Inflammatory macrophage treated with lipopolysaccharide for 1 hour (primary cell): ENCODE measurements around the gene FAM234A.
"Not testable (repeated sequence)": the region's sequence is repeated elsewhere in the genome, so short reads cannot be mapped to it uniquely, and the experiment has no call there.

Source experiments
- DNase-seq, 2 donors: peaks; one replicate each; pipeline ENCODE4 v3.0.0-alpha.2; 2020 to 2022

Gene FAM234A

GRCh38 chr16:234468-235305 lies at the start of gene FAM234A:
TSS of gene FAM234A (plus strand) at chr16:234821. CDS start at chr16:254414, 19,593 bp downstream.
- DNase-seq, result peak; percentile 93 to 96

GRCh38 chr16:185213-185612 lies 49.4 kb upstream of the FAM234A start:
- no peak for DNase-seq

- DNase-seq, result no peak
Observed at GRCh38 chr16:185691-186090, 48.9 kb upstream of the FAM234A start.

- no peak for DNase-seq
Observed at GRCh38 chr16:187330-187729, 47.3 kb upstream of the FAM234A start.

GRCh38 chr16:188674-189073 lies 45.9 kb upstream of the FAM234A start:
- no peak for DNase-seq

- no peak for DNase-seq
Observed at GRCh38 chr16:189604-190186, 44.9 kb upstream of the FAM234A start.

- DNase-seq, result no peak
Observed at GRCh38 chr16:191831-192230, 42.8 kb upstream of the FAM234A start.

- DNase-seq, result no peak
Observed at GRCh38 chr16:192686-193085, 41.9 kb upstream of the FAM234A start.

- no peak for DNase-seq
Observed at GRCh38 chr16:193441-193840, 41.2 kb upstream of the FAM234A start.

GRCh38 chr16:194516-194915 lies 40.1 kb upstream of the FAM234A start:
- no peak for DNase-seq

GRCh38 chr16:200388-200787 lies 34.2 kb upstream of the FAM234A start:
- no peak for DNase-seq

- DNase-seq, result no peak
Observed at GRCh38 chr16:203246-203645, 31.4 kb upstream of the FAM234A start.

- DNase-seq, result not testable (repeated sequence)
Observed at GRCh38 chr16:204046-204445, 30.6 kb upstream of the FAM234A start.

- not testable (repeated sequence) for DNase-seq
Observed at GRCh38 chr16:209359-209758, 25.3 kb upstream of the FAM234A start.

GRCh38 chr16:211631-212180 lies 22.9 kb upstream of the FAM234A start:
- DNase-seq, result not testable (repeated sequence)

- DNase-seq, result no peak
Observed at GRCh38 chr16:212999-213398, 21.6 kb upstream of the FAM234A start.

GRCh38 chr16:220021-220420 lies 14.6 kb upstream of the FAM234A start:
- no peak for DNase-seq

GRCh38 chr16:228151-228851 lies 6.3 kb upstream of the FAM234A start:
- DNase-seq, result no peak

GRCh38 chr16:228852-229730 lies 5.5 kb upstream of the FAM234A start, which contains the start of gene LUC7L:
TSS of gene LUC7L (minus strand) at chr16:229449. CDS start at chr16:229339, 110 bp downstream.
- peak; percentile 77 to 86 for DNase-seq

GRCh38 chr16:229731-230281 lies 4.8 kb upstream of the FAM234A start:
- DNase-seq, result no peak

- not testable (repeated sequence) for DNase-seq
Observed at GRCh38 chr16:230351-230750, 4.3 kb upstream of the FAM234A start.

- no peak for DNase-seq
Observed at GRCh38 chr16:230949-231348, 3.7 kb upstream of the FAM234A start.
